ENCODE results near the gene ACAA1.
"Not testable (repeated sequence)": the region's sequence is repeated elsewhere in the genome, so short reads cannot be mapped to it uniquely, and the experiment has no call there.

The ACAA1 gene

GRCh38 chr3:38136777-38137614 is at the start of gene ACAA1:
ACAA1 (minus strand) TSS chr3:38137127; CDS start chr3:38137035, 92 bp downstream.
- peak; percentile 89 for DNase-seq

DNA sequence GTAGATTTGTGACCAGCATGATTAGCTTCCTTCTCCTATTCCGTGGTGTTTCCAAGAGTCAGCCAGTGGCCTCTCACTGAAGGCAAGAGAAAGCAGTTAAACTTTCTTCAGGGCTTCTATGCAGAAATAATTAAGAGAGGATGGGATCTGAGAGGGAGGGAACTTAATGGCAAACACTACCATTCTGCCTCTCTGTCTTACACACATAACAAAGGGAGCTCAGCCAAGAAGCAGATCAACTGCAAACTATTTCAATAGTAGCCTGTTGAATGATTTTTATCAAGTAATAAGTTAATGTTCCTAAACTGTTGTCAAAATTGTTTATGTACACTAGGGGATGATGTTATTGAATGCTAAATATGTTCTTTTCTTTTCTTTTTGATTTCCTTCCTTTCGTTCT is 40.3 kb upstream of the ACAA1 start:
- DNase-seq = no peak

- no peak for DNase-seq
These were observed 37.0 kb upstream of the ACAA1 start for GRCh38 chr3:38173834-38174418.

DNA sequence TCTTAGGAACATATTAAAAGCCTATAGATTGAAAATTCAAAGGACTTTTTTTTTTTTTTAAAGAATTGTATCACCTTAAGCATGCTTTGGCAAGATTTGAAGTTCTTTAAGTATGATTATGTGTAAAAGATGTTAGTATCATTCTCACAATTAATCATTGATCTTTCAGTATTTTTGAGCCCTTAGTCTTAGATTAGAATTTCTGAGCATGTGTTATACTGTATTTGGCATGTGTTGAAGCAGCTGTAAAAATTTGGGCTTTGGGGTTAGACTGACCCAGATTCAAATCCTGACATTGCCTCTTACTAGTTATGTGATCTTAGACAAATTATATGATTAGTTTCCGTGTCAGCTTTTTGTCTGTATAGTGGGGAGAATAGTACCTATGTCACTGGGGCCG is 34.7 kb upstream of the ACAA1 start:
- no peak for DNase-seq

DNA sequence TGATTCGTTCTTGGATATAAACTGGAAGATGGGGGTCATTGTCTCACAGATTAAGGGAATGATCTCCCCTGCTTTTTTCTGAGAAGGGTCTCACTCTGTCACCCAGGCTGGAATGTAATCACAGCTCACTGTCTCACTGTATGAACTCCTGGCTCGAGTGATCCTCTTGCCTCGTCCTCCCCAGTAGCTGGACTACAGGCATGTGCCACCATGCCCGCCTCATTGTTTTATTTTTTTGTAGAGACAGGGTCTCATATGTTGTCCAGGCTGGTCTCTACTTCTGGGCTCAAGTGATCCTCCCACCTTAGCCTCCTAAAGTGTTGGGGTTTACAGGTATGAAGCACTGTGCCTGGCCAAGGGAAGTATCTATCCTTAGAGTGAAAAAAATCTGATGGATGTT is 33.8 kb upstream of the ACAA1 start:
- no peak for DNase-seq

DNA sequence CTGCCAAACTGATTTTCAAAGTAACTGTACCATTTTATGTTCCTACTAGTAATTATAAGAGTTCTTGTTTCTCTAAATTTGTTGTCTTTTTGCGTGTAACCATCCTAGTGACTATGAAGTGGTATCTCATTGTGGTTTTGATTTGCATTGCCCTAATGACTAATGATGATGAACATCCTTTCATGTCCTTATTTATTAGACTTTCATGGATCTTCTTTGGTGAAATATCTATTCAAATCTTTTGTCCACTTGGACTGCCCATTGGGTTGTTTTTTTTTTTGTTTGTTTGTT is 32.0 kb upstream of the ACAA1 start:
- DNase-seq = no peak

DNA sequence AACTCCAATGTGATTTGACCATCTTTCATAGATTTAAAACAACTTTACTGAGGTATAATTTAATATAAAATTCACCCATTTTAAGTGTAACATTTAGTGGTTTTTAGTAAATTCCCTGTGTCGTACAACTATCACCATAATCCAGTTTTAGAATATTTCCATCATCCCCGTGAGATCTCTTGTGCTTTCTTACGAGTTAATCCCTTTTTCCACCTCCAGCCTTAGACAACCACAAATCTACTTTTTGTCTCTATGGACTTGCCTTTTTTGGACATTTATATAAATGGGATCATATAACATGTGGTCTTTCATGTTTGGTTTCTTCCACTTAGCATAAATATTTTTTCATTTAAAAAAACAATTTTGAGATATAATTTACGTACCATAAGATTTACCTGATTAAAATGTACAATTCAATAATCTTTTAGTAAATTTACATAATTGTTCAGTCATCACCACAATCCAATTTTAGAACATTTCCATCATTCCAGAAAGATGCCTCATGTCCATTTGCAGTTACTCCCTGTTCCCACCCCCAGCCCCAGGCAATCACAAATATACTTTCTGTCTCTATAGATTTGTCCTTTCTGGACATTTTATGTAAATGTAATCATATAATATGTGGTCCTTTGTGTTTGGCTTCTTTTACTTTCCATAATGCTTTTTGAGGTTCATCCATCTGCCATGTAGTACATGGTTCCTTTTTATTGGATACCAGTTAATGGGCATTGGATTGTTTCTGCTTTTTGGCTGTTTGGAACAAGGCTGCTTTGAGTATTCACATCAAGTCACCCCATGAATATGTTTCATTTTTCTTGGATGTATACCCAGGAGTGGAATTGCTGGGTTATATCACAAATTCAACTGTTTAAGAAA is 31.5 kb upstream of the ACAA1 start:
- no peak for DNase-seq

DNA sequence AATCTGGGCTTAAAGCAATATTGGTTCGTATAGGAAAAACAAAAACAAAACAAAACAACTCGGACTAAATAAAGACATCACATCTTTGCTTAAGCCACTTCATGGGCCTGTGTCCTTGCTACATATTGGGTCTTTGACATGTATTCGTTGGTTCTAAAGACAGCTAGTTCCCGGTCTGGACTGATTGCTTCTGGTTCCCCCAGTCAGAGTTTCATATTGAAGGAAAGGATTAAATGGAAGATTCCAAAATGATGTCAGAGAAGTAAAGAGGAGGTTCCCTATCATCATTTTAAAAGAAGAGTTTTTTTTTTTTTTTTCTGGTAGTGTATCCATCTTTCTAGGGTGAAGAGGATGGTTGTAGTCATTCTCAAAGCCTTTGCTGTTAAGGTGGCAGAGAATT is 30.7 kb upstream of the ACAA1 start:
- no peak for DNase-seq

DNA sequence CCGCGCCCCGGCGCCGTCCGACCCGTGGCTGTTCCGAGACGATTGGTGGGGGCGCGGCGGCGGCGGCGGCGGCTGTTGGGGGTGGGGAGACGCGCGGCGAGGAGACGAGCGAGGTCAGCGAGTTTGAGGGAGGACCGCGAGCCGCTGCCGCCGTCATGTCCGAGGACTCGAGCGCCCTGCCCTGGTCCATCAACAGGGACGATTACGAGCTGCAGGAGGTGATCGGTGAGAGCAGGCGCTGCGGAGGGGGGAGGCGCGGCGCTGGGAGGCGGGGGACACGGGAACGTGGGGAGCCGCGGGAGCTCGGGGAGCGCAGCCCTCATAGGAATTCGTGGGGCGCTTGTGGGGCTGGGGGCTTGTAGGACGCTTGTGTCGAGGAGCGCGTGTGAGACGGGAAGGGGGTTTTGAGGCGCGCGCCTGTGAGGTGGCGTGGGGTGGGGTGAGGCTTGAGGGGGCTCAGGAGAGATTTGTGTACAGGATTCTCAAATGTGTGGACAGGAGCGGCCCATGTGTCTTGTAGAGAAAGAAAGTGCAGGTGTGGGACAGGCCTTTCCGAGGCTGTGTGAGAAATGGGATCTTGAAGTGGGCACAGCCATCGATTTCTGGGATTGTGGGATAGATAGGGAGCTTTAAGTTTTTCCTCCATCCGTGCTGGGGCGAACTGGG is 28.9 kb upstream of the ACAA1 start:
- no peak for DNase-seq

GRCh38 chr3:38164952-38165721 is 28.2 kb upstream of the ACAA1 start, which contains the start of gene OXSR1:
OXSR1 (plus strand) TSS chr3:38165537; CDS start chr3:38165877, 340 bp downstream.
- DNase-seq = peak; percentile 94

- DNase-seq = no peak
These were observed 27.7 kb upstream of the ACAA1 start for GRCh38 chr3:38164643-38164951.

- no peak for DNase-seq
These were observed 27.1 kb upstream of the ACAA1 start for GRCh38 chr3:38163841-38164642.

GRCh38 chr3:38163117-38163840 is 26.4 kb upstream of the ACAA1 start:
- no peak for DNase-seq

DNA sequence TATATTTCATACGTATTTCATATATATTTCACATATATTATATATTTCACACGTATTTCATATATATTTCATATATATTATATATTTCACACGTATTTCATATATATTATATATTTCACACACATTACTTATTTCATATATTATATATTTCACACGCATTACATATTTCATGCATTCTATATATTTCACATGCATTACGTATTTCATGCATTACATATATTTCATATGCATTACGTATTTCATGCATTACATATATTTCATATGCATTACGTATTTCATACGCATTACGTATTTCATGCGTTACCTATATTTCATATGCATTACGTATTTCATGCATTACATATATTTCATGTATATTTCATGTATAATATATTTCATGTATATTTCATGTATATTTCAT is 23.8 kb upstream of the ACAA1 start:
- DNase-seq = not testable (repeated sequence)

DNA sequence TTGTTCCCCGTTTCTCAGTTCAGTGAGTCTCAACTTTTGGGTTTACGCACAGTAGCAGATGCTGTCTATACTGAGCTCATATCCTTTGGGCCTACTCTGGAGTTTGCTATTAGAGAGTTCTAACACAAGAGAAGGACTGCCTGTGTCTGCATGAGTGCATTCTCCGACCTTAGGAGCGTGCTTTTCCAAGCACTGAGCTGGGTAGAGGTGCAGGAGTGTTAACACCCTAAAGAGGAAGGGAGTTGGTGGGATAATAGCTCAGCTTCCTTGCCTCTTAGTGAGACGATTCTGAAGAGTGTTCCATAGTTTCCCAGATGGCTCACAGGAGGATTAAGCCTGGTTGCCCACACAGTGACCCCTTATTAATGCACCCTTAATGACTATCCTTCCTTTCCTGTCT is 21.5 kb upstream of the ACAA1 start:
- no peak for DNase-seq

DNA sequence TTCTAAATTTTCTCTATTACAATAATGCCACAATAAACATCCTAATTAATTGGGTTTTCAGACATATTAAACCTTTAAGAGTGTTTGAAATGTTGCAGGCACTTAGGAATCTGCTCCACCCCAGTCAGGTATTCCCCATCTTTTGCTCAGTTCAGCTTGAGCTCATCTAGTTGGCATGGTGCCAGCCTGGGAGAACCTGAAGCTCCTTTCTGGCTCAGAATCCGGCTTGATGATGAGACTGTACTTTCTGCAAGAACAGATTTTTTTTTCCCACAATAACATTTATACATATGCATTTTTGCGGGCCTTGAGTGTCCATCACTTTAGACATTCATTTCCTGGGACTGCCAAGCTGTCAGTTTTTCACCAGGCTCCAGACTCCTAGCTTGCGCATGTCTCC is 20.7 kb upstream of the ACAA1 start:
- no peak for DNase-seq

- DNase-seq = no peak
These were observed 20.2 kb upstream of the ACAA1 start for GRCh38 chr3:38157117-38157516.

DNA sequence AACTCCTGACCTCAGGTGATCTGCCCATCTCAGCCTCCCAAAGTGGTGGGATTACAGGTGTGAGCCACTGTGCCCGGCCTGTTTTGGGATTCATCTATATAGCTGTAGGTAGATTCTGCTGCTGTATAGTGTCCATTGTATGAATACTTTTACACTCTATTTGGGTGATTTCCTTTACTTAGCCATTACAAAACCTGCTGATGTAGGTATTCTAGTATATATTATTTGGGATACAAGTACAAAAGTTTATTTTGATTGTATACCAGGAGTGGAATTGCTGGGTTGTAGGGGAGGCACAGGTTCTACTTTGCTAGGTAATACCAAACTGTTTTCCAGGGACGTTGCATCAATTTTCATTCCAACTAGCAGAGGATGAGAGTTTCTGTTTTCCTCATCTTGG is 18.9 kb upstream of the ACAA1 start:
- DNase-seq = no peak

DNA sequence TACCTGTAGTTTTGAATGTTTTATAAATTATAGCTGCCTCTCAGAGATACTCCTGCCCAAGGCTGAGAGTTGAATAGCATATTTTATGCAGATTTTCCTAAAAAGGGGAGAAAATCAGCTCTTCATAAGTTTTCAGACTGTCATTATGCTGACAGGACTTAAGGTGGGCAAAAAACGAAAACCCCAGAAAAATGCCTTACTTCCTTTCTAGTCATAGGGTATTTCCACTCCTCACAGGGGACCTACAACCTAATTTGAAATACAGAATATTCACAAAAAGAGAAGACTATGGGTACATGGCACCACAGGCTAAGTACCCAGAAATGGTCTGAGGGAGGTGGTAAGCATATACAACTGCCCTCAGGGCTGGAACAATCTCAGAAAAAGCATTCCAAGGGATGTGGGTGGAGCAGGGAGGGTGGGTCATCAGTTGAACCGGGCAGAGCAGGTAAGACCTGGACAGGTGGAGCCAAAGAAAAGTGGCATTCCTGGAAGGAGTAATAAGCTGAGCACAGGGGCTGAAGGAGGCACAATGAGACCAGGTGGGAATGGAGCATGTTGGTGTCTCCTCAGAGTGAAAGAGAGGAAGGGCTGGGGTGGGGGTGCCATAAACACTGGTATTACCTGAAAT is 17.8 kb upstream of the ACAA1 start:
- DNase-seq = no peak

DNA sequence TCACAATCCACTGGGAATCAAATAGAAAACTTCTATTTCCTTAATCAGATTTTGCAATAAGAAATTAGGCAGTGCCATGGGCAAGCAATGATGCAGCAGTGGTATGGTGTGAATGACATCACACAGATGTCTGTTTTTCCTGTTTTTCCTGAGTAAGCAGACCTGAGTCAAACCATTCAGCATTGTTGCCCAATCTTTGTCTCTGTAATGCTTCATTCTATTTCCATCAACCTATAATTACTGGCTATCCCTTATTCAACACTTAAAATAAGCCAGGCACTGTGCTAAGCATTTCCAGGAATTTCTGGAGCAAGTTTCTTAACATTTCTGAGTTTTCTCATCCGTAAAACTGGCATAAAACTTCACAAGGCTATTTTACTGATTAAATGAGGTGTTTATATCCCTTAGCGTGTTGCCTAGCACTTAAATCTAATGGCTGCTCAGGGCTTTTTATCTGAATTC is 17.1 kb upstream of the ACAA1 start:
- DNase-seq = no peak

Data from NCI-H774 (cell line).